Epithelial cell of prostate (primary cell): ENCODE results near the gene OR10G8.

Source experiments
- DNase-seq: peaks from one replicate; pipeline ENCODE4 v3.0.0-alpha.2; 2011; ENCODE audit warnings: low read depth, low spot score
- H3K27ac ChIP-seq: fragments of 450-650 bp; 2 replicates; pipeline ENCODE4 v1.5.1; 2017; ENCODE audit warnings: mild to moderate bottlenecking

The OR10G8 gene

DNA sequence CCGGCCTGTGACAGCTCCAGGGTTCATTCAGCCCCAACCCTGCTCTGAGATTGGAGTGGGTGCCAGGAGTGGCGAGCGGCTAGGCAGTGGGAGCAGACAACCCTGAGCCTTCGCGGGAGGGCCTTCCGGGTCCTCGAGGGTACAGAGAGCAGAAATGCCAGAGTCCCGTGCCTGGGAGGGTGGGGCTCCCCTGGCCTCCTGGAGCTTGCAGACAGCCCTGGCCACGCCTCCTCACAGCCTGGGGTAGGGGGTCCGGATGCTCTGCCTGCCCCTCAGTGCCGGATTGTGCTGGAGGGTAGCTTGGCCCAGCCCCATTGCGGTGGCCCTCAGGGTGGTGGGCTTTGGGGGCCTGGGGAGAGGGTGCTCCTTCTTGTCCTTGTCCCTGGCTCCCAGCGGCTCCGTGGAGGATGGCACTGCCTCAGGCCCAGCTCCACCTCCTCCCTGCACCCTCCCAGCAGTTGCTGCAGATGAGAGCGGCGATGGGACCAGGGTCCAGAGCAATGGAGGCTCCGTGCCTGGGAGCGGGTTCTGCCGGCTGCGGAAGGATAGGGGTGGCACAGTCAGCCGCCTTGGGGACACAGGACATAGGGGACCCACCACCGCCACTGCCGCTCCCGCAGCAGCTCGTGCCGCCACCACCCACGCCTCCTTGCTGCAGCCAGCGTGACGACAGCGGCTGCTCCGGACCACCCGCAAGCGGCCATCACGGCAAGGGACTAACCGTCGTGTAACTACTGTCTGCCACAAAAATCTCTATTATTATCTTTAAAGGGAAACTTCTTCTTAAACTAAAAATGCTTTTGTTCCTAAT lies 49.4 kb downstream of the OR10G8 start:
- H3K27ac ChIP-seq: peak overlapping the region; percentile 31
- DNase-seq: no peak

DNA sequence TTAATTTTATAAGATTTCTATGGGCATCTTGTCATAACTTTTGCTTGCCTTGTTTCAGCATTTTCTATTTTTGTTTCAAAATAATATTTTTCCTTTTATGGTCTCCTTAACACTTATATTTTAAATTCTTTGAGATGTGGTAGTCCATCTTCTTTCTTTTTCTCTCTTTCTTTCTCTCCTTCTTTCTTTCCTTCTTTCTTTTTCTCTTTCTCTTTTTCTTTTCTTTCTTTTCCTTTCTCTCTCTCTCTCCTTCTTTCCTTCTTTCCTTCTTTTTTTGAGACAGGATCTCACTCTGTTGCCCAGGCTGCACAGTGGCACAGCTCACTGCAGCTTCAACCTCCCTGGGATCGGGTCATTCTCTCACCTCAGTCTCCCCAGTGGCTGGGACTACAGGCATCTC lies 50.7 kb downstream of the OR10G8 start:
- DNase-seq: no peak
- no peak overlapping the region for H3K27ac ChIP-seq

DNA sequence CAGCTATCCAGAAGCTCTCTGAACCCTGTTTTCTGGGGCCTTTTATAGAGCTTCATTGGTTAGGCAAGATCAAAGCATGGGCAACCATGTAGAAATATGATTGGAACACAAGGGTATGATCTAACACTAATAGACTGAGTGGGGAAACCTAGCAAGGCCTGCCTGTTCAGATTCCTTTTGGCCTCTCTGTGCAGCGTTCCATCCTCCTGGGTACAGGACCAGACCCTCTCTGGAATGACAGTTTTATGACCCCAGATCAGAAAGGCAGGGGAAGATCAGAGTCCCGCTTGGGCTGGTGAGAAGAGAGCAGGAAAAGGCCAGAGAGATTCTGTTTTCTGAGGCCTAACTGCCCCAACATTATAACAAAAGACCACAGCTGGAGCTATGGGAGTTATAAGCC lies 52.0 kb downstream of the OR10G8 start:
- H3K27ac ChIP-seq: peak overlapping the region; percentile 94
- DNase-seq: no peak

DNA sequence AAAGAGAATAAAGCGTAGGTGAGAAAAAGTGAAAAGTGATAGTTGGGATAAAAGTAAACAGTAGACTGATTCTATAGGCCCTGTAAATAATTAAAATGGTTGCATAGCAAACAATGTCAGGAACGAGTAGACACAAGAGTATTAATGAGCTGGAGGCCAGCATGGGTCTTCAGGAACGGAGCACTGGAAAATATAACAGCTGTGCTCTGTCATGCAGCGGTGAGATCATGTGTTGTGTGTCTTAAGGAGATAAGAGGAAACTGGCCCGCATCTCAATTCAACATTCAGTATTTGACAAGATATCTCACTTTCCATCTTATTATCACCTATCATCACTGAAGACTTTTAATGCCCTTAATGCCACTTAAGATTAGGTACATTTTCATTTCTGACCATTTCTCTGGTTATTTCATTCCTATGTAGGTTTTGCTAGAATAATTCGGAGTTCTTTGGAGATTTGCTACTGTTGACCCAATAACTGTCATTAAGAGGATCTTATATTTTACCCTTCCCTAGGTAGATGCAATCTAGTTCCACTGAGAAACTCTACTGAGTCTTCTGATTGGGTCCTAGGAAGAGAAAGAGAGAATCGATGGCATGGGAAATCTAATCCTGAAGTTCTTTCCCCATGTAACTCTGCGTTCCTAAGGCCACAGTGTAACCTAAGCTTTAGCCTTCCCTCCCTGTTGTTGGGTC lies 53.2 kb downstream of the OR10G8 start:
- no peak for DNase-seq
- peak overlapping the region; percentile 94 for H3K27ac ChIP-seq
